ENCODE measurements around the gene MBNL1.

The MBNL1 gene

DNA sequence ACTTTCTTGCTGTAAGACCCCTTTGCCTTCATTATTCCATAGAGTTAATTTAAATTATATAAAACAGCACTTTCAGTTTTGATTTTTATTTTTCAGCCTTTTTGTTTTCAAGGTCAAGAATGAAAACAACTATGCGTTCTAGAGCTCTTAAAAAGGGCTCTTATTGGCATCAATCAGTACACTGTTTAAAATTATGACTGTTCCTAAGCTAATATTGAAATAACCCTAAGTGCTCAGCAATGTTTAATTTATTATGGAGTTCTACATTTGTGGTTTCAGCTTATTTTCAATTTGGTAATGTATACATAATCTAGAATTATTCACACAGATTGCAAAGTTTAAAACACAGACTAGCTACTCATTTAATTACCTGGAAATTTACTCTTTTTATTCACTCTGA lies 179.4 kb downstream of the MBNL1 start:
- Histone ChIP-seq H3K27me3 (ENCODE audit: control insufficient read depth, insufficient read depth, low read length) (no peaks in the 10 kb centered on the region), H3K4me3 (ENCODE audit: low read length) (no peak overlapping the region), H3K27ac (ENCODE audit: low read depth, low read length) (no peak overlapping the region), H3K9ac (ENCODE audit: low read length) (no peak overlapping the region), H3K4me1 (ENCODE audit: control insufficient read depth, insufficient read depth, low read length) (peaks cover 17% of the 10 kb centered on the region), H3K36me3 (ENCODE audit: control insufficient read depth, insufficient read depth, low read length) (peaks cover 4% of the 10 kb centered on the region)

DNA sequence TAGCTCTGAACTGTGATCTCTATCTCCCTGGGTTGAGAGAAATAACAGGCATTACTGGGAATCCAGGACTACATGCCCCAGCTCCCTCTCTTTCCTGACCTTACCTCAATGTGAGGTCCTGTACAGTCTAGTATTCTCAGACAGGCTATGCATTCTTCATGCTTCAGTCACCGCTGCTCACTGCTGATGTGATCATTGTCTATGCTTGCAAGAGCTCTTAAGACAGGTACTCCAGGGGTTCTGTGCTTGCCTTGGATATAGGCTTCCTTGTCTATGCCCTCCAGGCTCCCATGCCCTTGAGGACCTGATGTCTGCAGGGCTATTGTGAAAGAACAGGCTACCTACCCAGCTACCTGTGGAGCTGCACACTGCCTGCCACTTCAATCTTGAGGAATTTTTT lies 183.6 kb downstream of the MBNL1 start:
- Histone ChIP-seq H3K36me3 (ENCODE audit: control insufficient read depth, insufficient read depth, low read length) (peaks cover 6% of the 10 kb centered on the region), H3K27ac (ENCODE audit: low read depth, low read length) (no peak overlapping the region)

DNA sequence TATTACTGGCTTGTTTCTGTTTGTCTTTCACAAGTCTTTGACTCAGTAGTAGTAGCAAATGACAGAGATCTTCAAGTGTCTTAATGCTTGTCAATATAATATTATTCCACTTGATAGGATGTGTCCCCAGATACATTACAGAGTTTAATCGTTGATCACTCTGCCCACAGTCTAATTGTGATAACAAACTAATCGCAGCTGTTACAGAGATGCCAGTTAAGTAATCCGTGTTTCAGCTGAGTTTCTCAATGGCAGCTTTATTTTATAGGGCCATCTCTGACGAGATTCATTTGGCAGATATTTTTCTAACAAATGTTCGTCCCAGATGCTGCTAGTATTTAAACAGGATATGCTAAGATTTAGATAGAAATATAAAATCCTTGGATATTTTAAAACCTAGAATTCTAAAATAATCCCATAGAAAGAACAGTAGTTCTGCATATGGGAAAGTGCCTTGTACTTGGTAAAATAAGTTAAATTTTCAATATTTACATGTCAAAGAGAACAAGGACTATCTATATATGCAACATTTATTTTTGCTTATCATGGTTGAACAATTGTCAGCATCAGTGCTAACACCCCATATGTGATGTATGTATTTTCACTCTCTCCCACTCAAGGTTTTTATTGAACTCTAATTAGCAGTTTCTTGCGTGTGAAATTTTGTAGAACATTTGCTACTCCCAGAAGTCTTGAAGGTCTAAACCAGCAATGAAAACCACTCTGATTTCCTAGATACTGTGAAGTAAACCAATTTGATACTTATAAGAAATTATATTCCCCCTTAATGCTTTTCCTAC lies 185.5 kb downstream of the MBNL1 start:
- Histone ChIP-seq H3K4me1 (ENCODE audit: control insufficient read depth, insufficient read depth, low read length) (peaks cover 18% of the 10 kb centered on the region), H3K27me3 (ENCODE audit: control insufficient read depth, insufficient read depth, low read length) (no peaks in the 10 kb centered on the region), H3K27ac (ENCODE audit: low read depth, low read length) (no peak overlapping the region), H3K4me3 (ENCODE audit: low read length) (no peak overlapping the region), H3K36me3 (ENCODE audit: control insufficient read depth, insufficient read depth, low read length) (peaks cover 8% of the 10 kb centered on the region), H3K9ac (ENCODE audit: low read length) (no peak overlapping the region)

More for the DNA sequence above, 183.6 kb downstream of the MBNL1 start:
- H3K4me3 ChIP-seq (ENCODE audit: low read length), result no peak overlapping the region
- H3K9ac ChIP-seq (ENCODE audit: low read length), result no peak overlapping the region
- no peaks in the 10 kb centered on the region for H3K27me3 ChIP-seq (ENCODE audit: control insufficient read depth, insufficient read depth, low read length)
- H3K4me1 ChIP-seq (ENCODE audit: control insufficient read depth, insufficient read depth, low read length), result peaks cover 11% of the 10 kb centered on the region

DNA sequence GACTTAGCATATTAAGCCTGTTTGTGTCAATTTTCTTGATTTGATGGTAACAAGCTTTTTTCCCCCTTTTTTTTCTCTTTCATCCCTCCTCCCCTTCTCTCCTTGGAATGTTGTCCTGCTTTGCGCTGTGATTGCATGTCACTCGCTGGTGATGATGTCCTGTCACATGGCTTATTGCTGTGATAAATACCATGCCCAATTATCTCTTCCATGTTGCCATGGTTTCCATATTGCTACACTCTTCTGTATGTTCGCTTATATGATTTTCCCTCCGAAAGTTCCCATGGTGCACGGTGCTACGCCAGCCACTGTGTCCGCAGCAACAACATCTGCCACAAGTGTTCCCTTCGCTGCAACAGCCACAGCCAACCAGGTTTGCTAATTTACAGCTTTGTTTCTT lies 187.3 kb downstream of the MBNL1 start:
- H3K27me3 ChIP-seq (ENCODE audit: control insufficient read depth, insufficient read depth, low read length), result no peaks in the 10 kb centered on the region
- H3K27ac ChIP-seq (ENCODE audit: low read depth, low read length), result no peak overlapping the region
- H3K9ac ChIP-seq (ENCODE audit: low read length), result no peak overlapping the region
- H3K4me3 ChIP-seq (ENCODE audit: low read length), result no peak overlapping the region
- peaks cover 13% of the 10 kb centered on the region for H3K36me3 ChIP-seq (ENCODE audit: control insufficient read depth, insufficient read depth, low read length)
- peaks cover 20% of the 10 kb centered on the region for H3K4me1 ChIP-seq (ENCODE audit: control insufficient read depth, insufficient read depth, low read length)

DNA sequence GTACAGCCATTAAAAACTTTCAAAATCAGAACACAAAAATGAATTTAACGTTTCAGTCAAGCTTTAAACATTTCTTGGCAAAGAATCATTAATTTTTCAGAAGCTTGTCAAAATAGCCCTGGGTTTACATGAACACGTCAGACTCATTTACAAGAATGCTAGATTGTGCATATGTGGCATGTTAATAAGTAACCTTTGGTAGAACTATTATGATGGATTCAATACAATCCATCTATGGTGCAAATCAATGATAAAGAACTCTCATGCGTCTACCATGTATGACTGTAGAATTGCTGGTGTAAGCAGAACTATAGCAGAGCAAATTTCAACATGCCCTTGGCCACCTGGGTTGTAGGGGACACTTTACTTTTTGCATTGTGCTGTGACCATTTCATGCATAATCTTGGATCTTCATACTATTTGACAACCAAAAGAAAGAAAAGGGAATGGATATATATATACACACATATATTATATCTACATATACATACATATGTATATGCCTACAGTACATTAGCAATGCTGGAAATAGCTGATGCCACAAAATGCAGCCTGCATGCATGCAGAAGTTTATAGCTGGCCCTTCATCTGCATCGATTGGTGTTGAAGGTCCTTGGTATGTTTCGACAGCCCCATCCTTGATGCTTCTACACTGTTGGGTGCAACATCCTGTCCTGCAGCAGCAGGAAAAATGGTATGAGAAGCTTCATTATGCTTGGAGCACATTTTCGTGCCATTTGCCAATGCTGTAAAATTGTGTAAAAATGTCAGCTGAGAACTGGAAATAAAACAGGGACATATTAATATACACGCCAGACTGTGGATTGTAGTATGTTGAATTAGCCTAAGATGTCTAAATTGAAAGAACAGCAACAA lies 189.0 kb downstream of the MBNL1 start:
- peaks cover 21% of the 10 kb centered on the region for H3K4me1 ChIP-seq (ENCODE audit: control insufficient read depth, insufficient read depth, low read length)
- H3K27me3 ChIP-seq (ENCODE audit: control insufficient read depth, insufficient read depth, low read length), result no peaks in the 10 kb centered on the region
- no peak overlapping the region for H3K27ac ChIP-seq (ENCODE audit: low read depth, low read length)
- H3K4me3 ChIP-seq (ENCODE audit: low read length), result no peak overlapping the region
- no peak overlapping the region for H3K9ac ChIP-seq (ENCODE audit: low read length)
- peaks cover 17% of the 10 kb centered on the region for H3K36me3 ChIP-seq (ENCODE audit: control insufficient read depth, insufficient read depth, low read length)

DNA sequence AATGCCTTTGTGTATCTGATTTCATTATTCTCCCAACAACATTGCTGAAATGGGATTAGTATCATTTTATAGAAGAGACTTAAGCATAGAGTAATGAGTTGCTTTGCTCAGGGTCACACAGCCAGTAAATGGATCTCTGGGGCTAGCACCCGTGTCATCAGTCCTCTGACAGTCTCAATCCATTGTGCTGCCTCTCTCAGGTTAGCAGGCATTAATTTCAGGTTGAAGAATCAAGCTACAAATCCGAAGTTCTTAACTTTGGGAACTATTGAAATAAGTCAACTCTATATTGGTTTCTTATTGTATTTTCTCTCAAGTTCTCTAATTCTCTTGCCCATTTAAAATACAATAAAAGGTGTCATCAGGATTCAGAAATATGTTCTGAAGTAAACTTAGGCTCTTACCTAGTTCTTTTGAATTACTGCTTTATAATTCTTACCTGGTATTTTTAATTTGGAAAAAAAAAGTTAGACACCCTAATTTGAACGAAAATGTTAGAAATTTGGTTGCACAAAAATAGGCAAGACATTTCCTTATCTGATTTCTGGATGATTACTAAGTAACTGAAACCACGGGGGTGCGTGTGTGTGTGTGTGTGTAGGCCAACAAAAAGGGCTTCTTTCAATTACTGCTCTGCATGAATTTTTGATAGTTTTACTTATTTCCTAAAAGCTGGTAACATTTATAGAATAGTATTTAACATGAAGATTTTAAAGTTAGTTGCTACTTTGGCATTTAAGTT lies 189.8 kb downstream of the MBNL1 start:
- Histone ChIP-seq H3K27ac (ENCODE audit: low read depth, low read length) (no peak overlapping the region), H3K36me3 (ENCODE audit: control insufficient read depth, insufficient read depth, low read length) (peaks cover 17% of the 10 kb centered on the region)

DNA sequence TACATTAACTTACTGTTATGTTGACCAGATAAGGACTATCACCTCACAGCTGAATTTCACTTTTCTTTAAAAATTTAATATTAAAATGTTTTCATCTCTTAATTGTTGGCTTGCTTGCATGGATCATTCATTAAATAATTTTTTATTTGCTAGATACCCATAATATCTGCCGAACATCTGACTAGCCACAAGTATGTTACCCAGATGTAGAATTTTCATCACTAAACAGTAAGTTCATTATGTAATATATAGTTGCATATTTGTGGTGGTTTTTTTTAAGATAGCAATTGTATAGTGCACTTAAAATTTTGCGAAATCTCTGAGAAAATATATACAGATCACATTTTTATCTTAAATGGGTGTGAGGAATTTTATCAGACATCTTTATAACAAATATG lies 190.4 kb downstream of the MBNL1 start:
- Histone ChIP-seq H3K27me3 (ENCODE audit: control insufficient read depth, insufficient read depth, low read length) (no peaks in the 10 kb centered on the region), H3K36me3 (ENCODE audit: control insufficient read depth, insufficient read depth, low read length) (peaks cover 17% of the 10 kb centered on the region), H3K9ac (ENCODE audit: low read length) (no peak overlapping the region), H3K27ac (ENCODE audit: low read depth, low read length) (no peak overlapping the region), H3K4me3 (ENCODE audit: low read length) (no peak overlapping the region), H3K4me1 (ENCODE audit: control insufficient read depth, insufficient read depth, low read length) (peaks cover 21% of the 10 kb centered on the region)

More for the DNA sequence above, 189.8 kb downstream of the MBNL1 start:
- Histone ChIP-seq H3K4me1 (ENCODE audit: control insufficient read depth, insufficient read depth, low read length) (peaks cover 21% of the 10 kb centered on the region), H3K9ac (ENCODE audit: low read length) (no peak overlapping the region), H3K27me3 (ENCODE audit: control insufficient read depth, insufficient read depth, low read length) (no peaks in the 10 kb centered on the region), H3K4me3 (ENCODE audit: low read length) (no peak overlapping the region)

DNA sequence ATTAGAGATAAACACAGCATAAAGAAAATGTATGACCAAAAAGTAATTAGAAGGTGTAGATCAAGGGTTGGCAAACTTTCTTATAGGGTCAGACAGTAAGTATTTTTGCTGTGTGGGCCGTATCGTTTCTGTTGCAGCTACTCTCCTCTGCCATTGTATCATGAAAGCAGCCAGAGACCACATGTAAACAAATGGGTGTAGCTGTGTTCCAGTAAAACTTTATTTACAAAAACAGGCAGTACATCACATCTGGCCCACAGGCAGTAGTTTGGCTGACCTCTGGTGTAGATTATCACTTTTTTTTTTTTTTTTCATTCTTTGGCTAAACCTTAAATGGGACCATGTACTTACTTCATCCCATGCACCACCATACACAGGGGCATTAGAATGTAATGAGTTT lies 190.8 kb downstream of the MBNL1 start:
- Histone ChIP-seq H3K27me3 (ENCODE audit: control insufficient read depth, insufficient read depth, low read length) (no peaks in the 10 kb centered on the region), H3K4me1 (ENCODE audit: control insufficient read depth, insufficient read depth, low read length) (peaks cover 21% of the 10 kb centered on the region), H3K9ac (ENCODE audit: low read length) (no peak overlapping the region), H3K27ac (ENCODE audit: low read depth, low read length) (no peak overlapping the region), H3K36me3 (ENCODE audit: control insufficient read depth, insufficient read depth, low read length) (peaks cover 17% of the 10 kb centered on the region), H3K4me3 (ENCODE audit: low read length) (no peak overlapping the region)

DNA sequence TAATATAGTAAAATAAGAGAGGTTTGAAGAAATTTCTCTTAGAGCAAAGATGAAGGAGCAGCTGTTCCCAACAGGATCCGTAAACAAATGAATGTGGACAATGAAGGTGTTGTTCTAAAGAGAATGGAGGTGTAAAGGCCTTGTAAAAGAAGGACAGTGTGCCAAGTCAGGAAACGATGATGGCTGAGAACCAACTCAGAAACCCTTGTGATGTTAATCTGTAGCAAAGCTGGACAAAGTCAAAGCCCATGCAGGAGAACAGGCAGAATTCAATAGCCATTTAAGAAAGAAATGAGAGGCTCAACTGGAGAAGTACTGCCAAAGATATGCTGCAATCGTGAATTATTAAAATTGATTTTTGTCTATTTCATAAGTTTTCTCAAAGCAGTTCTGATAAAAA lies 192.2 kb downstream of the MBNL1 start:
- H3K27ac ChIP-seq (ENCODE audit: low read depth, low read length), result no peak overlapping the region
- H3K4me1 ChIP-seq (ENCODE audit: control insufficient read depth, insufficient read depth, low read length), result peaks cover 19% of the 10 kb centered on the region
- H3K27me3 ChIP-seq (ENCODE audit: control insufficient read depth, insufficient read depth, low read length), result no peaks in the 10 kb centered on the region
- no peak overlapping the region for H3K4me3 ChIP-seq (ENCODE audit: low read length)
- H3K9ac ChIP-seq (ENCODE audit: low read length), result no peak overlapping the region
- H3K36me3 ChIP-seq (ENCODE audit: control insufficient read depth, insufficient read depth, low read length), result peaks cover 16% of the 10 kb centered on the region

DNA sequence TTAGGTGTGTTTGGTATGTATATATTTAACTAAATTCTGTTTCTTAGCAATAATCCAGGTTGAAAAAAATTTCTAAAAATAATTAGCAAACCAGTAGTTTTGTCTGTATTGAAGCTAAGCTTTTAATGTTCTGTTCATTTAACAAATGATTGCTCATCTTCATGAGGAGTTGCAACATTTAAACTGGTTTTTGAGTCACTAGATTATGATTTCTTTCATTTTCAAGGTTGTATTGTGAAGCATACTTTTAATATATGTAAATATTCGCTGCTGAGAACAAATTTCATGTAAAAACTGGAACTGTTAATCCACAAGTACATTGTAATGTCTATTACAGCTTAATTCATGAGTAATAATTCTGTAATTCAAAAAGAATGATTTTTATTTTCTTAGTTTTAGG lies 192.7 kb downstream of the MBNL1 start:
- Histone ChIP-seq H3K27ac (ENCODE audit: low read depth, low read length) (no peak overlapping the region), H3K36me3 (ENCODE audit: control insufficient read depth, insufficient read depth, low read length) (peaks cover 12% of the 10 kb centered on the region), H3K4me3 (ENCODE audit: low read length) (no peak overlapping the region), H3K9ac (ENCODE audit: low read length) (no peak overlapping the region), H3K27me3 (ENCODE audit: control insufficient read depth, insufficient read depth, low read length) (no peaks in the 10 kb centered on the region), H3K4me1 (ENCODE audit: control insufficient read depth, insufficient read depth, low read length) (peaks cover 15% of the 10 kb centered on the region)

DNA sequence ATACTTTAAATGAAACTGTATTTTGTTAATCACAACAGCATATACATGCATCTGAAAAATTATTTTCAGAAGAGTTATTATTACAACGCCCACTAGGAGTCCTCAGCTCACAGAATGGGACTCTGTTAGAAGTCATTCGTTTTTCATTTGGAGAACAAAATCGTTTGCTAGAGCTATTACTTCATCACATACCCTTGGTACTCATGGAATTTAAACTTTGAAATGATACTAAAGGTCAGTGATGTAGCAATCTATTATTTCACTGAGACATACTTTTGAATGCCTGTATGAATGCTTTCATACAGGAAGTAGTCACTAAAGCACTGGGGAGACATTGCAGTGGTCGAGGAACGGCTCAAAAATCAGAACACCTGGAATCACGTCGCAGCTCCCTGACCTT lies 198.1 kb downstream of the MBNL1 start:
- no peak overlapping the region for H3K27ac ChIP-seq (ENCODE audit: low read depth, low read length)
- H3K9ac ChIP-seq (ENCODE audit: low read length), result no peak overlapping the region
- peaks cover 2% of the 10 kb centered on the region for H3K4me1 ChIP-seq (ENCODE audit: control insufficient read depth, insufficient read depth, low read length)
- no peak overlapping the region for H3K4me3 ChIP-seq (ENCODE audit: low read length)
- H3K36me3 ChIP-seq (ENCODE audit: control insufficient read depth, insufficient read depth, low read length), result peaks cover 5% of the 10 kb centered on the region
- no peaks in the 10 kb centered on the region for H3K27me3 ChIP-seq (ENCODE audit: control insufficient read depth, insufficient read depth, low read length)
